Caco-2 (cell line): ENCODE results near the gene DIS3L2. TPM values are rescaled to one million over a fixed set of nuclear protein-coding genes. Genes with fewer than 3 reads are reported as not detected.

Source experiments
- BruUV-seq: library from RNA; stranded (reverse); fragments of 400-500 nt; replicated peaks from 2 replicates; lab custom pipeline; 2021; lab: Mats Ljungman, UMichigan
- CTCF ChIA-PET: fragments of 300-600 bp; sonication (Branson Sonifier 250); formaldehyde crosslinking; loops from one replicate; lab custom pipeline; 2022; ENCODE audit warnings: antibody characterized with exemption; lab: Charles Lee
- POLR2A ChIA-PET: fragments of 300-600 bp; sonication (Branson Sonifier 250); formaldehyde crosslinking; loops from one replicate; lab custom pipeline; 2022; ENCODE audit warnings: antibody characterized with exemption; lab: Charles Lee
- DNase-seq, 2 experiments: peaks; one replicate each; pipeline versions ENCODE4 v3.0.0 to v3.0.0-alpha.2; 2020 to 2022
- H3K27me3 ChIP-seq: replicated peaks from 2 replicates; pipeline ENCODE4 v1.6.0; 2011; ENCODE audit warnings: low read length; ENCODE audit not compliant: control insufficient read depth, insufficient read depth
- H3K36me3 ChIP-seq: 2 replicates; pipeline ENCODE4 v1.5.1; 2011; ENCODE audit warnings: low read length; ENCODE audit not compliant: control insufficient read depth, insufficient read depth
- H3K4me1 ChIP-seq: fragments of 250-450 bp; sonication (Bioruptor Pico); 2 replicates; pipeline ENCODE4 v1.5.1; 2020; ENCODE audit warnings: mild to moderate bottlenecking
- H3K4me3 ChIP-seq: 2 replicates; pipeline ENCODE4 v1.5.1; 2011; ENCODE audit warnings: low read depth, mild to moderate bottlenecking, control low read depth, low read length
- H3K9me3 ChIP-seq: fragments of 250-450 bp; sonication (Bioruptor Pico); 2 replicates; pipeline ENCODE4 v1.5.1; 2020; ENCODE audit warnings: mild to moderate bottlenecking, moderate library complexity
- H3K27ac Mint-ChIP-seq: one replicate; pipeline ENCODE4 v1.8.0; 2022; ENCODE audit warnings: mixed read lengths; ENCODE audit not compliant: unreplicated experiment
- H3K27me3 Mint-ChIP-seq: one replicate; pipeline ENCODE4 v1.8.0; 2022; ENCODE audit warnings: mixed read lengths; ENCODE audit not compliant: insufficient read depth, unreplicated experiment
- H3K36me3 Mint-ChIP-seq: one replicate; pipeline ENCODE4 v1.8.0; 2022; ENCODE audit warnings: mild to moderate bottlenecking, mixed read lengths; ENCODE audit not compliant: insufficient read depth, unreplicated experiment
- H3K4me1 Mint-ChIP-seq: one replicate; pipeline ENCODE4 v1.8.0; 2022; ENCODE audit warnings: low read depth, mixed read lengths; ENCODE audit not compliant: unreplicated experiment
- H3K4me3 Mint-ChIP-seq: one replicate; pipeline ENCODE4 v1.8.0; 2022; ENCODE audit warnings: mild to moderate bottlenecking, moderate library complexity, mixed read lengths; ENCODE audit not compliant: unreplicated experiment
- H3K9me3 Mint-ChIP-seq: one replicate; pipeline ENCODE4 v1.8.0; 2022; ENCODE audit warnings: mixed read lengths; ENCODE audit not compliant: unreplicated experiment
- intact Hi-C: fragments of 100-400 bp; cut with micrococcal nuclease; formaldehyde crosslinking; loops from one replicate; pipeline ENCODE4 v1.10.0; 2022; ENCODE audit not compliant: unreplicated experiment
- total RNA-seq: library from RNA; stranded (reverse); gene quantifications from 2 replicates; pipeline ENCODE4 v1.2.3, GENCODE V29; 2022
- TF ChIP-seq, protein P1 (sequence below), 2 experiments: fragments of 200-600 bp in 1 of 2; IDR thresholded peaks; 1 replicate in 1 of 2; 2 replicates in 1 of 2; pipeline versions ENCODE4 v1.5.1 to v1.8.0; 2011 to 2022; ENCODE audit warnings: antibody characterized with exemption in 1 of 2, control low read depth in 1 of 2, inconsistent platforms in 1 of 2, low read depth in 1 of 2, low read length in 1 of 2, mild to moderate bottlenecking in 1 of 2, moderate library complexity in 1 of 2; ENCODE audit not compliant: insufficient read depth in 1 of 2, severe bottlenecking in 1 of 2, unreplicated experiment in 1 of 2

Gene DIS3L2
- total RNA-seq, 1 experiment from 2014 or later, result 15.5 TPM

- no peak overlapping the region for H3K4me3 Mint-ChIP-seq
- Histone ChIP-seq H3K9me3 (no peaks in the 10 kb centered on the region), H3K27me3 (no peaks in the 10 kb centered on the region), H3K4me1 (no peaks in the 10 kb centered on the region), H3K4me3 (no peak overlapping the region), H3K36me3 (no peaks in the 10 kb centered on the region)
- no peaks in the 10 kb centered on the region for H3K9me3 Mint-ChIP-seq
- intact Hi-C loops, result no loop called here
- no TSS peak for BruUV-seq
- no peaks in the 10 kb centered on the region for H3K36me3 Mint-ChIP-seq
- ChIA-PET POLR2A (no interaction called here), CTCF (no interaction called here)
- H3K4me1 Mint-ChIP-seq, result no peaks in the 10 kb centered on the region
- H3K27ac Mint-ChIP-seq, result no peak overlapping the region
- TF ChIP-seq, protein P1, sequence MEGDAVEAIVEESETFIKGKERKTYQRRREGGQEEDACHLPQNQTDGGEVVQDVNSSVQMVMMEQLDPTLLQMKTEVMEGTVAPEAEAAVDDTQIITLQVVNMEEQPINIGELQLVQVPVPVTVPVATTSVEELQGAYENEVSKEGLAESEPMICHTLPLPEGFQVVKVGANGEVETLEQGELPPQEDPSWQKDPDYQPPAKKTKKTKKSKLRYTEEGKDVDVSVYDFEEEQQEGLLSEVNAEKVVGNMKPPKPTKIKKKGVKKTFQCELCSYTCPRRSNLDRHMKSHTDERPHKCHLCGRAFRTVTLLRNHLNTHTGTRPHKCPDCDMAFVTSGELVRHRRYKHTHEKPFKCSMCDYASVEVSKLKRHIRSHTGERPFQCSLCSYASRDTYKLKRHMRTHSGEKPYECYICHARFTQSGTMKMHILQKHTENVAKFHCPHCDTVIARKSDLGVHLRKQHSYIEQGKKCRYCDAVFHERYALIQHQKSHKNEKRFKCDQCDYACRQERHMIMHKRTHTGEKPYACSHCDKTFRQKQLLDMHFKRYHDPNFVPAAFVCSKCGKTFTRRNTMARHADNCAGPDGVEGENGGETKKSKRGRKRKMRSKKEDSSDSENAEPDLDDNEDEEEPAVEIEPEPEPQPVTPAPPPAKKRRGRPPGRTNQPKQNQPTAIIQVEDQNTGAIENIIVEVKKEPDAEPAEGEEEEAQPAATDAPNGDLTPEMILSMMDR (IDR thresholded peaks at IDR 0.05; ENCODE audit: insufficient read depth in 1 of 2, low read depth in 1 of 2, low read length in 1 of 2, severe bottlenecking in 1 of 2, unreplicated experiment in 1 of 2), result no peak
- no peak for DNase-seq
- H3K27me3 Mint-ChIP-seq, result peaks cover 3% of the 10 kb centered on the region
Observed at GRCh38 chr2:231920366-231920765, 41.1 kb upstream of the DIS3L2 start.

GRCh38 chr2:231920795-231921194 lies 40.7 kb upstream of the DIS3L2 start:
- Histone ChIP-seq H3K4me3 (no peak overlapping the region), H3K36me3 (no peaks in the 10 kb centered on the region), H3K27me3 (no peaks in the 10 kb centered on the region), H3K9me3 (no peaks in the 10 kb centered on the region), H3K4me1 (no peaks in the 10 kb centered on the region)
- Mint-ChIP-seq H3K4me1 (no peaks in the 10 kb centered on the region), H3K9me3 (no peaks in the 10 kb centered on the region), H3K4me3 (no peak overlapping the region), H3K27ac (no peak overlapping the region), H3K36me3 (no peaks in the 10 kb centered on the region), H3K27me3 (peaks cover 3% of the 10 kb centered on the region)
- no TSS peak for BruUV-seq
- POLR2A ChIA-PET, result no interaction called here
- CTCF ChIA-PET, result no interaction called here
- TF ChIP-seq, protein P1 (IDR thresholded peaks at IDR 0.05; ENCODE audit: insufficient read depth in 1 of 2, low read depth in 1 of 2, low read length in 1 of 2, severe bottlenecking in 1 of 2, unreplicated experiment in 1 of 2), result no peak
- intact Hi-C loops, result no loop called here
- DNase-seq, result no peak

GRCh38 chr2:231922311-231923009 lies 39.1 kb upstream of the DIS3L2 start:
- no peak overlapping the region for H3K4me3 ChIP-seq
- TF ChIP-seq, protein P1 (IDR thresholded peaks at IDR 0.05; ENCODE audit: insufficient read depth in 1 of 2, low read depth in 1 of 2, low read length in 1 of 2, severe bottlenecking in 1 of 2, unreplicated experiment in 1 of 2), result no peak
- intact Hi-C loops, result no loop called here
- ChIA-PET POLR2A (no interaction called here), CTCF (no interaction called here)
- Mint-ChIP-seq H3K4me1 (no peaks in the 10 kb centered on the region), H3K27ac (no peak overlapping the region), H3K4me3 (no peak overlapping the region), H3K9me3 (no peaks in the 10 kb centered on the region), H3K36me3 (no peaks in the 10 kb centered on the region), H3K27me3 (peaks cover 8% of the 10 kb centered on the region)
- no peaks in the 10 kb centered on the region for H3K4me1 ChIP-seq
- no TSS peak for BruUV-seq
- no peaks in the 10 kb centered on the region for H3K27me3 ChIP-seq
- H3K36me3 ChIP-seq, result no peaks in the 10 kb centered on the region
- H3K9me3 ChIP-seq, result no peaks in the 10 kb centered on the region
- no peak for DNase-seq
